Measurements from ENCODE around the gene GGT6.

DNA sequence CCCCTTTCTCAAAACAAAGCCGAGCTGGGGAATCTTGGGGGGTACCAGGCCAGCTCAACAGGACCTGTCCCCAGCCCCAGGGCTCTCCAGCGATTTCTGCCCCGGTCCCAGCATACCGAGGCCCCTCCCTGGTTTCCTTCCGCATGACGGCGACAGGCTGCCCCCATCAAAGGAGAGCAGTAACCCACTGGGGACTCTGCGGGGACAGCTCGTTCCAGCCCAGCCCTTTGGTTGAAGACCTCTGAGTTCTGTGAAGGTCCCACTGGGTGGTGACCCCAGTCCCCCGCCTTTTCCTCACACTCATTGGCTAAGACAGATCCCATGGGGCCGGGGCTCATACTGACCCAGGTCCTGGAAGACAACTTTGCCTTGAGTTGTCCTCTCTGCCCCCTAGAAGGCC lies 28.0 kb upstream of the GGT6 start:
- TF ChIP-seq EP300 (IDR thresholded peaks at IDR 0.05) = no peak
- TF ChIP-seq POLR2A (IDR thresholded peaks at IDR 0.05) = no peak
